ENCODE results near the gene CDK5RAP2.
A peak's percentile ranks its signal among the peaks of the same experiment; 100 is the strongest.
"Not testable (repeated sequence)": the region's sequence is repeated elsewhere in the genome, so short reads cannot be mapped to it uniquely, and the experiment has no call there.

The CDK5RAP2 gene

GRCh38 chr9:120580051-120580896 lies at the start of gene CDK5RAP2:
TSS of gene CDK5RAP2 (minus strand) at chr9:120580167. CDS start at chr9:120579978, 189 bp downstream.
- DNase-seq: peak; percentile 91

GRCh38 chr9:120628925-120629497 lies 49.0 kb upstream of the CDK5RAP2 start:
- DNase-seq: not testable (repeated sequence)

- DNase-seq: no peak
Measured at GRCh38 chr9:120628207-120628924, 48.4 kb upstream of the CDK5RAP2 start.

GRCh38 chr9:120627073-120627472 lies 47.1 kb upstream of the CDK5RAP2 start:
- DNase-seq: no peak

DNA sequence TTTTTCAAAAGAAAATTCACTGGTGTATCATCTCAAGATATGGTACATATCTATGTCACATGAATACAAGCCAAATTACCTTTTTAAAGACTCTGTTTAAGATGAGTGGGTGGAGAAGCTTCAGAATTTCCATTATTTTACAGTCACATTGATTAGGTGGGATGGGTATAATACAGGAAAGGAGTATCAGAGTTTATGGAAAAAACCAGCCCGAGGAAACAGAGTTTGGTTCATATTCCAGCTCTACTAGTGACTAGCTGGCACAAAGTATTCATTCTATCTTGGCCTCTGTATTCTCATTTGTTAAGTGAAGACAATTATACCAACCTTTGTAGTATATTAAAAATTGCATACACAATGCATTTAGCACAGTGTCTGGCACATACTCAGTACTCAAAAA lies 46.5 kb upstream of the CDK5RAP2 start:
- no peak for DNase-seq

GRCh38 chr9:120625222-120625621 lies 45.3 kb upstream of the CDK5RAP2 start:
- DNase-seq: no peak

DNA sequence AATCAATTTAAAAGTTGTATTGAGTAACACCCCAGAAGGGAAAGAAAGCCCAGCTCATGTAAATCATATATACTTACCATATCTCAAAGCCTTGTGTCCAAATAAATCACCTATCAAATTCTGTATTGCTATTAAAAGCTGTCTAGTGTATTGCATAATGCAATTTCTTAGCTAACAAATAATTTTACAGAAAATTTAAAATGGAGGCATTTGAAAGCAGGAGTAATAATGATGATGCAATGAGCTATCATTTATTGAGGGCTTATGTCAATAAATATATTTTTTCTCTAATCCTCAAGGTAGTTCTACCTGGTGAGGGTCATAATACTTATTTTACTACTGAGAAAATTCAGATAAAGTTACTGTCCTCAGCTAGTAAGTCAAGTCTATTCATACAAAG lies 42.8 kb upstream of the CDK5RAP2 start:
- no peak for DNase-seq

GRCh38 chr9:120621941-120622340 lies 42.0 kb upstream of the CDK5RAP2 start:
- no peak for DNase-seq

GRCh38 chr9:120619751-120620655 lies 40.0 kb upstream of the CDK5RAP2 start:
- peak; percentile 63 for DNase-seq

DNA sequence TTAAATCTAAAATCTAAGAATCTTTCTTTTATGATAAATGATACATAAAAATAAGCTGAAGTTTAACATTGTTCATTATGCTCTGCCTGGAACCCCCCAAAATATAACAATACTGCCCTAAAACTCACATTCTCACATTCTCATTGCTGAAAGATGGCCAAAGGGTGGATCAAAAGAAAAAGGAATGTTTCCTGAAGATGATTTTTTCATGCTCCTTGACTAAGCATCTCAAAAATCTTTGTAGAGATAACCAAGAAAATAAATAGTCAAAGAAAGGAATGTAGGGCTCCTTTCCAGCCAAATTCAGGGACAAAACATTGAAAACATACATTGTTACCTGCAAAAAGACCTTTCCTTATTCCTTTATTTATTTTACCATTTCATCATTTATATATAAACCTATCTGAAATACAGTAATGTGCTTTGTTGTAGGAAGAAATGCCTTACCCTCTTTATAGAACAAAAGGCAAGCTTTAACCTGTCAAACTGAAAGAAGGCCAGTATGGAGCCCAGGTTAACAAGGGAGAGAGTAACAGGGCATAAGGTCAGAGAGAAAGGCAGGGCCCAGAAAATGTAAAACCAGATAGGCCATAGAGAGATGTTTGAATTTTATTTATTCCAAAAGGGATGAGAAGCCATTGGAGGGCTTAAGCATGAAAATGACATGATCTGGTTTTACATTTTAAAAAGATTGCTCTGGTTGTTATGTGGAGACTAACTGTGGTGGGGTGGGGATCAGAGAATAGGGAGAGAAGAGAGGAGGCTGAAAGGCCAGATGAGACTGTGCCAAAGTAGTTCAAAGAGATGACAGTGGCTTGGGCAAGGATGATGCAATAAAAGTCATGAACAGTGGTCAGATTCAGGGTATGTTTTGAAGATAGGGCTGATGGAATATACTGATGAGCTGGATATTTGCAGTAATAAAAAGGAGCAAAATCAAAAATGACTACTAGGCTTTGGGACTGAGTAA lies 37.3 kb upstream of the CDK5RAP2 start:
- no peak for DNase-seq

GRCh38 chr9:120612218-120612617 lies 32.3 kb upstream of the CDK5RAP2 start:
- no peak for DNase-seq

DNA sequence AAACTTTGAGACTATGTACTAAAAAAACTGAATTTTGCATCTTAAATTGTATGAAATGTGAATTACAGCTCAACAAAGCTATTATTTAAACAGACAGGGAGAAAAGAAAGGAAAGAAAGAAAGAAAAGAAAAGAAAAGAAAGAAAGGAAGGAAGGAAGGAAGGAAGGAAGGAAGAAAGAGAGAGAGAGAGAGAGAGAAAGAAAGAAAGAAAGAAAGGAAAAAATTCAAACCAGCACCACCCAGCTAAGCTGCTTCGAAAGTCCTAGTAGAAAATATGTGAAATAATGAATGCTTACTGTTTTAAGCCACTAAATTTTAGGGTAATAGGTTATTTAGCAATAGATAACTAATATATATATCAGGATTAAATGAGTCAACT lies 31.7 kb upstream of the CDK5RAP2 start:
- no peak for DNase-seq

DNA sequence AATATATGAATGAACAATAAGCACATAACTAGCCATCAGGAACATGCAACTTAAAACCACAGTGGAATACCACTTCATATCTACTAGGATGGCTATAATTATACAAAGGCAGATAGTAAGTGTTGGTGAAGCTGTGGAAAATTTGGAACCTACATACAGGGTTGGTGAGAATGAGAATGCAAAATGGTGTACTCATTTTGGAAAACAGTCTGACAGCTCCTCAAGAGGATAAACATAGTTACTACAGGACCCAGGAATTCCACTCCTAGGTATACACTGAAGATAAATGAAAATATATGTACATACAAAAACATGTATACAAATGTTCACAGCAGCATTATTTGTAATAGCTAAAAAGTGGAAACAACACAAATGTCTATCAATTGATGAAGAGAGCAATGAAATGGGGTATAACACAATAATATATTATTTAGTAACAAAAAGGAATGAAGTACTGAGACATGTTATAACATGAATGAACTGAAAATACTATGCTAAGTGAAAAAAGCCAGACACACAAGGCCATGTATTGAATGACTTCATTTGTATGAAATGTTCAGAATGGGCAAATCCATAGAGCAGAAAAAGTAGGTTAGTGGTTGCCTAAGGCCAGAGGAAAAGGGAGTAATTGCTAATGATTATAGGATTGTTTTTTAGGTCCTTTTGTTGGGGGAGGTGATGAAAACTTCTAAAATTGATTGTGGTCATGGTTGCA lies 31.2 kb upstream of the CDK5RAP2 start:
- no peak for DNase-seq

DNA sequence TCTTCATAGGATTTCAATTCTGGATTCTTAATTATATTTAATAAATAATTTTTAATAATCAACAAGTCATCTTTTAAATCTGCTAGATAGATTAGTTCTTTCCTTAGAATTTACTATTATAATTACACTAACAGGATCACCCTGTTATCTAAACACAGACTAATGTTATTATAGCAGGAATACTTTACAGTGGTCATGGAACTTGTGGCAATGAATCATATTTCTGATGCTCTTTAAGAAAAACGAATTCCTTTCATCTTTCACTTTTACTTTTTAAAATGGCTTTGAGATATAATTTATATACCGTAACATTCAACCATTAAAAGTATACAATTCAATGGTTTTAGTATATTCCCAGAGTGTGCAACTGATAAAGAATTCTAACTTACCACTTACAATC lies 29.7 kb upstream of the CDK5RAP2 start:
- no peak for DNase-seq

- no peak for DNase-seq
Measured at GRCh38 chr9:120608421-120608820, 28.5 kb upstream of the CDK5RAP2 start.

GRCh38 chr9:120603591-120603990 lies 23.6 kb upstream of the CDK5RAP2 start:
- DNase-seq: no peak

- no peak for DNase-seq
Measured at GRCh38 chr9:120603010-120603409, 23.0 kb upstream of the CDK5RAP2 start.

DNA sequence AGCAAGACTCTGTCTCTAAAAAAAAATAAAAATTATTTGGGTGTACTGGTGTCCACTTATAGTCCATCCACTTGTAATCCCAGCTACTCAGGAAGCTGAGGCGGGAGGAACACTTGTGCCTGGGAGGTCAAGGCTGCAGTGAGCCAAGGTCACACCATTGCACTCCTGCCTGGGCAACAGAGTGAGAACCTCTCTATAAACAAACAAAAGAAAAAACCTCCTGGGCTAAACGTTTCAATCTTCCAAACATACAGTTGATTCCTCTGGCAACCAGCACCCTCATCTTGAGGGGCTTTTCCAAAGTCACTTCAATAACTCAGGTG lies 13.9 kb upstream of the CDK5RAP2 start:
- no peak for DNase-seq

- DNase-seq: no peak
Measured at GRCh38 chr9:120593250-120593954, 13.4 kb upstream of the CDK5RAP2 start.

- no peak for DNase-seq
Measured at GRCh38 chr9:120592210-120592609, 12.2 kb upstream of the CDK5RAP2 start.
